GM23338 (cell line): ENCODE results near the gene DAB1. TPM values are rescaled to one million over a fixed set of nuclear protein-coding genes. Genes with fewer than 3 reads are reported as not detected.

Experiments
- ATAC-seq: fragments of 200-7000 bp; cut with Tn5 transposase; 3 replicates; pipeline ENCODE4 v1.9.1; 2020
- DNase-seq: peaks from one replicate; pipeline ENCODE4 v3.0.0-alpha.2; 2015; ENCODE audit warnings: low spot score
- H2AFZ ChIP-seq: fragments of 200-600 bp; sonication (generic); 2 replicates; pipeline ENCODE4 v1.8.0; 2016; ENCODE audit warnings: antibody characterized with exemption, mild to moderate bottlenecking, moderate library complexity
- H3F3A ChIP-seq: fragments of 200-600 bp; sonication (generic); replicated peaks from 2 replicates; pipeline ENCODE4 v1.8.0; 2017; ENCODE audit warnings: antibody characterized with exemption, mixed run types, low read depth
- H3K27ac ChIP-seq: fragments of 200-600 bp; sonication (generic); 2 replicates; pipeline ENCODE4 v1.6.1; 2016; ENCODE audit warnings: low read depth
- H3K27me3 ChIP-seq: fragments of 200-600 bp; sonication (generic); 2 replicates; pipeline ENCODE4 v1.8.0; 2016; ENCODE audit warnings: mild to moderate bottlenecking, mixed run types, moderate library complexity; ENCODE audit not compliant: insufficient read depth
- H3K36me3 ChIP-seq: fragments of 200-600 bp; sonication (generic); 2 replicates; pipeline ENCODE4 v1.8.0; 2016; ENCODE audit warnings: mild to moderate bottlenecking; ENCODE audit not compliant: insufficient read depth
- H3K4me1 ChIP-seq: fragments of 200-600 bp; sonication (generic); 2 replicates; pipeline ENCODE4 v1.8.0; 2016; ENCODE audit warnings: mild to moderate bottlenecking, moderate library complexity; ENCODE audit not compliant: insufficient read depth
- H3K4me2 ChIP-seq: fragments of 200-600 bp; sonication (generic); 2 replicates; pipeline ENCODE4 v1.7.1; 2017; ENCODE audit warnings: mixed run types
- H3K4me3 ChIP-seq: fragments of 200-600 bp; sonication (generic); 2 replicates; pipeline ENCODE4 v1.6.1; 2016; ENCODE audit warnings: mixed run types
- H3K79me2 ChIP-seq: fragments of 200-600 bp; sonication (generic); replicated peaks from 2 replicates; pipeline ENCODE4 v1.8.0; 2017; ENCODE audit warnings: mild to moderate bottlenecking; ENCODE audit not compliant: insufficient read depth
- H3K9me2 ChIP-seq: fragments of 200-600 bp; sonication (generic); 2 replicates; pipeline ENCODE4 v1.8.0; 2017; ENCODE audit not compliant: insufficient read depth
- H4K20me1 ChIP-seq: fragments of 200-600 bp; sonication (generic); replicated peaks from 2 replicates; pipeline ENCODE4 v1.8.0; 2017; ENCODE audit warnings: mild to moderate bottlenecking; ENCODE audit not compliant: insufficient read depth
- H3K27ac Mint-ChIP-seq: 2 replicates; pipeline ENCODE4 v1.8.0; 2020; ENCODE audit warnings: inconsistent platforms, mild to moderate bottlenecking, moderate library complexity, mixed read lengths
- H3K27me3 Mint-ChIP-seq: 3 replicates; pipeline ENCODE4 v1.8.0; 2022; ENCODE audit warnings: low read depth, mild to moderate bottlenecking, moderate library complexity, mixed read lengths, inconsistent platforms; ENCODE audit not compliant: insufficient read depth, poor library complexity
- H3K36me3 Mint-ChIP-seq: 3 replicates; pipeline ENCODE4 v1.8.0; 2021; ENCODE audit warnings: low read depth, mild to moderate bottlenecking, inconsistent platforms, moderate library complexity, mixed read lengths
- H3K4me1 Mint-ChIP-seq: 3 replicates; pipeline ENCODE4 v1.8.0; 2020; ENCODE audit warnings: mild to moderate bottlenecking, inconsistent platforms, mixed read lengths
- H3K4me3 Mint-ChIP-seq: 3 replicates; pipeline ENCODE4 v1.8.0; 2021; ENCODE audit warnings: moderate library complexity, mild to moderate bottlenecking, inconsistent platforms, mixed read lengths
- H3K9me3 Mint-ChIP-seq: 3 replicates; pipeline ENCODE4 v1.8.0; 2020; ENCODE audit warnings: moderate library complexity, mild to moderate bottlenecking, inconsistent platforms, mixed read lengths
- CREB1 ChIP-seq: fragments of 250-450 bp; sonication (Bioruptor Pico); IDR thresholded peaks from 2 replicates; pipeline ENCODE4 v1.5.0; 2020; ENCODE audit warnings: low read depth, mild to moderate bottlenecking, moderate library complexity
- CTCF ChIP-seq, 2 experiments: fragments of 200-600 bp in 1 of 2; sonication (generic) in 1 of 2; conservative IDR thresholded peaks; 2 replicates each; pipeline versions ENCODE4 v1.5.1 to v1.6.1; 2016 to 2017; ENCODE audit warnings: antibody characterized with exemption in 2 of 2, low read depth in 2 of 2, mild to moderate bottlenecking in 2 of 2, moderate library complexity in 1 of 2
- EZH2 ChIP-seq: fragments of 200-600 bp; sonication (generic); IDR thresholded peaks from one replicate; pipeline ENCODE4 v1.8.0; 2017; ENCODE audit warnings: antibody characterized with exemption, mild to moderate bottlenecking, low read depth; ENCODE audit not compliant: unreplicated experiment
- EZH2phosphoT487 ChIP-seq: fragments of 200-600 bp; sonication (generic); IDR thresholded peaks from one replicate; pipeline ENCODE4 v1.8.1; 2018; ENCODE audit warnings: antibody characterized with exemption; ENCODE audit not compliant: unreplicated experiment
- JUNB ChIP-seq: IDR thresholded peaks from one replicate; pipeline ENCODE4 v1.6.1; 2016; ENCODE audit warnings: antibody characterized with exemption; ENCODE audit not compliant: unreplicated experiment
- NANOG ChIP-seq: IDR thresholded peaks from 2 replicates; pipeline ENCODE4 v1.6.1; 2016; ENCODE audit warnings: antibody characterized with exemption, borderline replicate concordance
- POLR2AphosphoS5 ChIP-seq: IDR thresholded peaks from 2 replicates; pipeline ENCODE4 v1.6.1; 2016; ENCODE audit warnings: antibody characterized with exemption, low read depth
- REST ChIP-seq: IDR thresholded peaks from one replicate; pipeline ENCODE4 v1.6.1; 2018; ENCODE audit warnings: antibody characterized with exemption; ENCODE audit not compliant: unreplicated experiment
- STAT1 ChIP-seq: IDR thresholded peaks from one replicate; pipeline ENCODE4 v1.6.1; 2016; ENCODE audit warnings: antibody characterized with exemption; ENCODE audit not compliant: unreplicated experiment
- ZNF114 ChIP-seq: fragments of 250-450 bp; sonication (Bioruptor Pico); IDR thresholded peaks from 2 replicates; pipeline ENCODE4 v1.5.0; 2020; ENCODE audit warnings: mild to moderate bottlenecking, moderate library complexity
- ZNF331 ChIP-seq: fragments of 250-450 bp; sonication (Bioruptor Pico); IDR thresholded peaks from 2 replicates; pipeline ENCODE4 v1.5.0; 2020; ENCODE audit warnings: low read depth, mild to moderate bottlenecking, moderate library complexity
- polyA plus RNA-seq: library from polyadenylated mRNA; unstranded; fragments of >200 nt; fragmentation: Nextera tagmentation; extraction: Ambion mirVana; gene quantifications from 2 replicates; pipeline ENCODE4 v1.2.1, GENCODE V29; 2016
- total RNA-seq: library from RNA; depleted of rRNA; stranded (reverse); fragments of >200 nt; shearing (Covaris generic); gene quantifications from 2 replicates; pipeline ENCODE4 v1.2.3, GENCODE V29; 2014
- TF ChIP-seq, protein P1 (sequence below): IDR thresholded peaks from 2 replicates; pipeline ENCODE4 v1.6.1; 2016; ENCODE audit warnings: antibody characterized with exemption

Gene DAB1
- total and polyA plus RNA-seq, 2 experiments from 2014 or later = 12.8 to 14.5 TPM

DNA sequence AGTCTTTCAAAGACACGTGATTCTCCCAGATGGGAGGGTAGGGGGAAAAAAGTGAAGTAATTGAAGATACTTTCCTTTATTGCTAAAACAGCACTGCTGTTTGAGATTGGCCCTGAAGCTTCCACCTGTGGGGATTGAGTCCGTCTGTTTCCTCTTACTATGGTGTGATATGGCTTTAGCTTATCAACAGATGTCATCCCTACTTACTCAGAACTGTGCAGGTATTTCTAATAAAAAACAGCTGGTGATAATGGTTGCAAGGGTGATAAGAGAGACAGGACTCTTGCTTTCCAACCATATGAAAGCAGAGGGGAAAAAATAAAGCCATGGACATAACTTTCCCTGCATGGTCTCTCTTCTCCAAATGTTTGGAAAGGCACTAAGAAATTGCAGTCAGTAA lies 416.4 kb downstream of the DAB1 start (continued):
- TF ChIP-seq REST (no peak), STAT1 (no peak), ZNF331 (CRISPR knock-in tag) (no peak), POLR2AphosphoS5 (no peak), CTCF (conservative IDR thresholded peaks at IDR 0.05; ENCODE audit: low read depth in 2 of 2) (no peak), NANOG (no peak), JUNB (no peak), CREB1 (no peak), EZH2phosphoT487 (no peak)
- TF ChIP-seq, protein P1, sequence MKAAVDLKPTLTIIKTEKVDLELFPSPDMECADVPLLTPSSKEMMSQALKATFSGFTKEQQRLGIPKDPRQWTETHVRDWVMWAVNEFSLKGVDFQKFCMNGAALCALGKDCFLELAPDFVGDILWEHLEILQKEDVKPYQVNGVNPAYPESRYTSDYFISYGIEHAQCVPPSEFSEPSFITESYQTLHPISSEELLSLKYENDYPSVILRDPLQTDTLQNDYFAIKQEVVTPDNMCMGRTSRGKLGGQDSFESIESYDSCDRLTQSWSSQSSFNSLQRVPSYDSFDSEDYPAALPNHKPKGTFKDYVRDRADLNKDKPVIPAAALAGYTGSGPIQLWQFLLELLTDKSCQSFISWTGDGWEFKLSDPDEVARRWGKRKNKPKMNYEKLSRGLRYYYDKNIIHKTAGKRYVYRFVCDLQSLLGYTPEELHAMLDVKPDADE = no peak

GRCh38 chr1:57003398-57004139 lies 420.3 kb downstream of the DAB1 start:
- H3K79me2 ChIP-seq = no peaks in the 10 kb centered on the region
- Mint-ChIP-seq H3K4me3 (no peak overlapping the region), H3K9me3 (no peaks in the 10 kb centered on the region), H3K36me3 (no peaks in the 10 kb centered on the region), H3K27ac (no peak overlapping the region), H3K27me3 (peaks cover 1% of the 10 kb centered on the region), H3K4me1 (no peaks in the 10 kb centered on the region)
- no peaks in the 10 kb centered on the region for H4K20me1 ChIP-seq
- no peaks in the 10 kb centered on the region for H3K4me1 ChIP-seq
- TF ChIP-seq CTCF (conservative IDR thresholded peaks at IDR 0.05; ENCODE audit: low read depth in 2 of 2) (no peak), ZNF114 (CRISPR knock-in tag) (no peak), EZH2 (no peak), NANOG (no peak), POLR2AphosphoS5 (no peak)
- no peaks in the 10 kb centered on the region for H3K27me3 ChIP-seq
- H3K27ac ChIP-seq = no peak overlapping the region
- H3F3A ChIP-seq = no peaks in the 10 kb centered on the region
- H3K4me3 ChIP-seq = no peak overlapping the region
- H3K36me3 ChIP-seq = no peaks in the 10 kb centered on the region
- H3K4me2 ChIP-seq = no peak overlapping the region
- no peak overlapping the region for H2AFZ ChIP-seq
- ATAC-seq (no peak), DNase-seq (no peak)
- H3K9me2 ChIP-seq = peaks cover 4% of the 10 kb centered on the region; the same call in 1 of the 2 replicates
